Endothelial cell (in vitro differentiated cells): ENCODE results near the gene CCDC6. TPM values are rescaled to one million over a fixed set of nuclear protein-coding genes. Genes with fewer than 3 reads are reported as not detected.

Experiments
- DNase-seq: peaks from one replicate; pipeline ENCODE4 v3.0.0; 2021; ENCODE audit warnings: low spot score
- H3K27ac Mint-ChIP-seq: one replicate; pipeline ENCODE4 v1.8.0; 2021; ENCODE audit warnings: mixed read lengths, inconsistent platforms; ENCODE audit not compliant: unreplicated experiment
- H3K27me3 Mint-ChIP-seq: one replicate; pipeline ENCODE4 v1.8.0; 2021; ENCODE audit warnings: mild to moderate bottlenecking, moderate library complexity, mixed read lengths, inconsistent platforms; ENCODE audit not compliant: unreplicated experiment
- H3K36me3 Mint-ChIP-seq: one replicate; pipeline ENCODE4 v1.8.0; 2021; ENCODE audit warnings: mild to moderate bottlenecking, low read depth, mixed read lengths, inconsistent platforms; ENCODE audit not compliant: unreplicated experiment
- H3K4me1 Mint-ChIP-seq: one replicate; pipeline ENCODE4 v1.8.0; 2021; ENCODE audit warnings: mild to moderate bottlenecking, mixed read lengths, inconsistent platforms; ENCODE audit not compliant: unreplicated experiment
- H3K4me3 Mint-ChIP-seq: one replicate; pipeline ENCODE4 v1.8.0; 2021; ENCODE audit warnings: mild to moderate bottlenecking, mixed read lengths, inconsistent platforms; ENCODE audit not compliant: unreplicated experiment
- H3K9me3 Mint-ChIP-seq: one replicate; pipeline ENCODE4 v1.8.0; 2021; ENCODE audit warnings: mixed read lengths, inconsistent platforms; ENCODE audit not compliant: unreplicated experiment
- CTCF ChIP-seq: fragments of 200-600 bp; sonication (generic); IDR thresholded peaks from one replicate; pipeline ENCODE4 v1.5.0; 2021; ENCODE audit warnings: antibody characterized with exemption; ENCODE audit not compliant: unreplicated experiment
- total RNA-seq: library from RNA; stranded (reverse); fragmentation: NEBNext Ultra II Directional; extraction: Animal tissue kit (Norgen Biotek cat#: 25700); gene quantifications from one replicate; pipeline ENCODE4 v1.2.1, GENCODE V29; 2021; ENCODE audit not compliant: unreplicated experiment

CCDC6 gene
- total RNA-seq, 1 donor from 2014 or later: 27.7 TPM

GRCh38 chr10:59881640-59882039 lies 24.7 kb downstream of the CCDC6 start:
- no peak for DNase-seq
- Mint-ChIP-seq H3K4me1 (peaks cover 35% of the 10 kb centered on the region), H3K4me3 (no peak overlapping the region), H3K36me3 (no peaks in the 10 kb centered on the region), H3K27ac (no peak overlapping the region), H3K27me3 (no peaks in the 10 kb centered on the region), H3K9me3 (no peaks in the 10 kb centered on the region)
- no peak for TF ChIP-seq CTCF

GRCh38 chr10:59880971-59881510 lies 25.3 kb downstream of the CCDC6 start:
- peaks cover 29% of the 10 kb centered on the region for H3K4me1 Mint-ChIP-seq
- DNase-seq: no peak
- no peak overlapping the region for H3K27ac Mint-ChIP-seq
- TF ChIP-seq CTCF: no peak
- H3K27me3 Mint-ChIP-seq: no peaks in the 10 kb centered on the region
- H3K4me3 Mint-ChIP-seq: no peak overlapping the region
- H3K9me3 Mint-ChIP-seq: no peaks in the 10 kb centered on the region
- no peaks in the 10 kb centered on the region for H3K36me3 Mint-ChIP-seq

GRCh38 chr10:59880019-59880717 lies 26.2 kb downstream of the CCDC6 start:
- no peaks in the 10 kb centered on the region for H3K27me3 Mint-ChIP-seq
- no peak for TF ChIP-seq CTCF
- no peak overlapping the region for H3K4me3 Mint-ChIP-seq
- H3K27ac Mint-ChIP-seq: no peak overlapping the region
- no peaks in the 10 kb centered on the region for H3K9me3 Mint-ChIP-seq
- DNase-seq: no peak
- H3K36me3 Mint-ChIP-seq: no peaks in the 10 kb centered on the region
- H3K4me1 Mint-ChIP-seq: peaks cover 22% of the 10 kb centered on the region

- Mint-ChIP-seq H3K4me1 (peaks cover 18% of the 10 kb centered on the region), H3K27ac (no peak overlapping the region), H3K36me3 (no peaks in the 10 kb centered on the region), H3K9me3 (no peaks in the 10 kb centered on the region), H3K27me3 (no peaks in the 10 kb centered on the region), H3K4me3 (no peak overlapping the region)
- TF ChIP-seq CTCF: no peak
- DNase-seq: no peak
Measured at GRCh38 chr10:59879363-59879913, 26.9 kb downstream of the CCDC6 start.

GRCh38 chr10:59878915-59879314 lies 27.4 kb downstream of the CCDC6 start:
- Mint-ChIP-seq H3K4me3 (no peak overlapping the region), H3K27ac (no peak overlapping the region), H3K27me3 (no peaks in the 10 kb centered on the region), H3K36me3 (no peaks in the 10 kb centered on the region), H3K4me1 (peaks cover 13% of the 10 kb centered on the region), H3K9me3 (no peaks in the 10 kb centered on the region)
- DNase-seq: no peak
- no peak for TF ChIP-seq CTCF
